Loucy (cell line): Measurements from ENCODE around the gene RFC5.
"Not testable (repeated sequence)": the region's sequence is repeated elsewhere in the genome, so short reads cannot be mapped to it uniquely, and the experiment has no call there.

Experiments
- H2AFZ ChIP-seq: fragments of 200-600 bp; sonication (generic); 2 replicates; pipeline ENCODE4 v1.6.0; 2016; ENCODE audit warnings: antibody characterized with exemption, mild to moderate bottlenecking, low read length, moderate library complexity
- H3F3A ChIP-seq: fragments of 200-600 bp; 2 replicates; pipeline ENCODE4 v1.6.0; 2016; ENCODE audit warnings: antibody characterized with exemption, low read depth, mild to moderate bottlenecking
- H3K27me3 ChIP-seq: fragments of 200-600 bp; sonication (generic); 2 replicates; pipeline ENCODE4 v1.6.1; 2014; ENCODE audit warnings: low read length, mild to moderate bottlenecking; ENCODE audit not compliant: insufficient read depth, poor library complexity, severe bottlenecking
- H3K36me3 ChIP-seq: fragments of 200-600 bp; sonication (generic); 2 replicates; pipeline ENCODE4 v1.6.1; 2016; ENCODE audit warnings: low read length; ENCODE audit not compliant: insufficient read depth
- H3K4me1 ChIP-seq: fragments of 200-600 bp; sonication (generic); 2 replicates; pipeline ENCODE4 v1.5.1; 2014; ENCODE audit warnings: low read length, mild to moderate bottlenecking; ENCODE audit not compliant: insufficient read depth, poor library complexity, severe bottlenecking
- H3K4me2 ChIP-seq: fragments of 200-600 bp; sonication (generic); 2 replicates; pipeline ENCODE4 v1.6.0; 2014; ENCODE audit warnings: antibody characterized with exemption, low read length, low read depth, mild to moderate bottlenecking; ENCODE audit not compliant: poor library complexity, severe bottlenecking
- H3K4me3 ChIP-seq: fragments of 200-600 bp; sonication (generic); 2 replicates; pipeline ENCODE4 v1.5.1; 2014; ENCODE audit warnings: low read length, mild to moderate bottlenecking, mixed read lengths; ENCODE audit not compliant: poor library complexity, severe bottlenecking
- H3K79me2 ChIP-seq: fragments of 200-600 bp; sonication (generic); 2 replicates; pipeline ENCODE4 v1.6.1; 2014; ENCODE audit warnings: low read length; ENCODE audit not compliant: insufficient read depth
- H3K9ac ChIP-seq: fragments of 200-600 bp; sonication (generic); 2 replicates; pipeline ENCODE4 v1.6.0; 2014; ENCODE audit warnings: mild to moderate bottlenecking, low read depth, low read length, moderate library complexity; ENCODE audit not compliant: poor library complexity, severe bottlenecking
- H3K9me2 ChIP-seq: fragments of 200-600 bp; sonication (generic); replicated peaks from 2 replicates; pipeline ENCODE4 v1.6.1; 2016; ENCODE audit warnings: low read depth, low read length, mixed read lengths
- H3K9me3 ChIP-seq: fragments of 200-600 bp; sonication (generic); 2 replicates; pipeline ENCODE4 v1.6.1; 2014; ENCODE audit warnings: mild to moderate bottlenecking, antibody characterized with exemption, low read length, low read depth; ENCODE audit not compliant: insufficient read depth
- H4K20me1 ChIP-seq: fragments of 200-600 bp; sonication (generic); 2 replicates; pipeline ENCODE4 v1.6.0; 2014; ENCODE audit warnings: antibody characterized with exemption, low read length, mild to moderate bottlenecking; ENCODE audit not compliant: insufficient read depth, poor library complexity, severe bottlenecking
- CTCF ChIP-seq: fragments of 200-600 bp; sonication (generic); conservative IDR thresholded peaks from 2 replicates; pipeline ENCODE4 v1.5.1; 2014; ENCODE audit warnings: mild to moderate bottlenecking, antibody characterized with exemption, low read length
- EZH2phosphoT487 ChIP-seq: fragments of 200-600 bp; IDR thresholded peaks from 2 replicates; pipeline ENCODE4 v1.6.1; 2018; ENCODE audit warnings: antibody characterized with exemption, mild to moderate bottlenecking, moderate library complexity, borderline replicate concordance

The RFC5 gene

DNA sequence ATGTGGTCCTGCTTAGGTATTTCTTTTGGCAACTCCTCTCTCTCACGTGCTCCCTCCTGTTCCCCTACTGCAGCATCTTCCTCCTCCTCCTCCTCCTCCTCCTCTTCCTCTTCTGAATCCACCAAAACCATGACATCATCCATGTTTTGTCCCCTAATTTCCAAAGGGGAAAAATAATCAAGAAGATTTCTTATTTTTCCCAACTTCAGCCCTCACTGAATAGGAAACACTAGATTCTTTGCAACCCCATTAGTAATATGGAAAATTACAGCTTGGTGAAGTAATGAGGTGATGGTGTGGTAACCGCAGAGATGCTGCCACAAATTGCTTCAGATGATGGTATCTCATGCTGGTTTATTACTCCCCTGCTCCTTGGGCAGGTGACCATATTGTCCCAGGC lies 51.9 kb downstream of the RFC5 start:
- Histone ChIP-seq H3K9me3 (no peaks in the 10 kb centered on the region), H3K27me3 (no peaks in the 10 kb centered on the region), H3K4me1 (peaks cover 10% of the 10 kb centered on the region), H4K20me1 (no peaks in the 10 kb centered on the region), H3K4me2 (no peak overlapping the region), H3K36me3 (no peaks in the 10 kb centered on the region), H3K4me3 (no peak overlapping the region), H3F3A (0 out of 2 replicates have a peak, but pooled peaks cover 7% of the 10 kb centered on the region), H3K79me2 (no peaks in the 10 kb centered on the region), H3K9me2 (no peaks in the 10 kb centered on the region), H3K9ac (no peak overlapping the region), H2AFZ (no peak overlapping the region)
- TF ChIP-seq CTCF (no peak), EZH2phosphoT487 (no peak)

DNA sequence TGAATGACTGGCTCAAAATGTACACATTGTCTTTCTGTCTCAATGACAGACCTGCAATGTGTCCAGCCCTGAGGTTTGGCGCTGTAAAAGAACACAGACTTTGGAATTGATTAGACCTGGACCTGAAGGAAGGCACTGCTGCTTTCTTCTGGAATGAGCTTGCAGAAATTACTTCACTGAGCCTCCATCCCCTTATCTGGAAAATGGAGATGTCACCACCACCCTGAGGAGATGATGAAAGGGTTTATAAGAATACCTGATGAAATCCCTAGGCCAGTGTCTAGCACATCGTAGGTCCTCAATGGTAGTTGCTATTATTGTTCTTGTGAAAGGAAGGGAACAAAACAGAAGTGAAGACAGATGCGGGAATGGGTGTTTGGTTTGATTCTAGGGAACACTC lies 54.1 kb downstream of the RFC5 start:
- Histone ChIP-seq H3F3A (no peaks in the 10 kb centered on the region), H3K4me1 (no peaks in the 10 kb centered on the region), H3K4me2 (no peak overlapping the region), H4K20me1 (no peaks in the 10 kb centered on the region), H3K9ac (no peak overlapping the region), H3K36me3 (no peaks in the 10 kb centered on the region), H3K79me2 (no peaks in the 10 kb centered on the region), H2AFZ (no peak overlapping the region), H3K9me3 (no peaks in the 10 kb centered on the region), H3K27me3 (no peaks in the 10 kb centered on the region), H3K9me2 (no peaks in the 10 kb centered on the region), H3K4me3 (no peak overlapping the region)
- no peak for TF ChIP-seq EZH2phosphoT487
- no peak for TF ChIP-seq CTCF

- no peaks in the 10 kb centered on the region for H3K79me2 ChIP-seq
- no peak overlapping the region for H3K4me3 ChIP-seq
- H2AFZ ChIP-seq: no peak overlapping the region
- TF ChIP-seq CTCF (no peak), EZH2phosphoT487 (no peak)
- H3K27me3 ChIP-seq: no peaks in the 10 kb centered on the region
- no peak overlapping the region for H3K9ac ChIP-seq
- no peak overlapping the region for H3K4me2 ChIP-seq
- no peaks in the 10 kb centered on the region for H3K9me2 ChIP-seq
- no peaks in the 10 kb centered on the region for H3K36me3 ChIP-seq
- no peaks in the 10 kb centered on the region for H3K9me3 ChIP-seq
- H3K4me1 ChIP-seq: no peaks in the 10 kb centered on the region
- H3F3A ChIP-seq: no peaks in the 10 kb centered on the region
- no peaks in the 10 kb centered on the region for H4K20me1 ChIP-seq
Observed at GRCh38 chr12:118073768-118074167, 57.3 kb downstream of the RFC5 start.

GRCh38 chr12:118081521-118081920 lies 65.0 kb downstream of the RFC5 start:
- not testable (repeated sequence) for H3K27me3 ChIP-seq, H3K9ac ChIP-seq, H4K20me1 ChIP-seq, H3K4me2 ChIP-seq, H3F3A ChIP-seq, H3K9me2 ChIP-seq, H3K36me3 ChIP-seq, H3K79me2 ChIP-seq, H3K4me3 ChIP-seq, H3K4me1 ChIP-seq, H2AFZ ChIP-seq, H3K9me3 ChIP-seq
